H9 (cell line): ENCODE results near the gene EPHA8. TPM values are rescaled to one million over a fixed set of nuclear protein-coding genes. Genes with fewer than 3 reads are reported as not detected.

Experiments
- DNase-seq: peaks from one replicate; pipeline ENCODE4 v3.0.0-alpha.2; 2017
- H2AFZ ChIP-seq: one replicate; pipeline ENCODE4 v1.6.1; 2013; ENCODE audit warnings: mild to moderate bottlenecking, low read length, control low read depth, moderate library complexity
- H2AK5ac ChIP-seq: 2 replicates; pipeline ENCODE4 v1.6.1; 2013; ENCODE audit warnings: low read length, control low read depth, mixed read lengths; ENCODE audit not compliant: insufficient read length
- H2BK120ac ChIP-seq: one replicate; pipeline ENCODE4 v1.6.1; 2013; ENCODE audit warnings: low read depth, mild to moderate bottlenecking, low read length, control low read depth, inconsistent platforms; ENCODE audit not compliant: poor library complexity, severe bottlenecking
- H2BK12ac ChIP-seq: 2 replicates; pipeline ENCODE4 v1.6.1; 2013; ENCODE audit warnings: low read length, control low read depth, mixed read lengths, low read depth; ENCODE audit not compliant: insufficient read length
- H2BK15ac ChIP-seq: 2 replicates; pipeline ENCODE4 v1.6.1; 2013; ENCODE audit warnings: low read depth, low read length, control low read depth
- H2BK20ac ChIP-seq: one replicate; pipeline ENCODE4 v1.6.1; 2013; ENCODE audit warnings: low read depth, mild to moderate bottlenecking, low read length, control low read depth, inconsistent platforms; ENCODE audit not compliant: poor library complexity, severe bottlenecking
- H2BK5ac ChIP-seq: 2 replicates; pipeline ENCODE4 v1.6.1; 2013; ENCODE audit warnings: low read length, control low read depth, mixed read lengths; ENCODE audit not compliant: insufficient read length
- H3K14ac ChIP-seq: 2 replicates; pipeline ENCODE4 v1.6.1; 2013; ENCODE audit warnings: low read length, control low read depth; ENCODE audit not compliant: insufficient read depth
- H3K18ac ChIP-seq: 2 replicates; pipeline ENCODE4 v1.6.1; 2013; ENCODE audit warnings: low read depth, mild to moderate bottlenecking, mixed read lengths, low read length, control low read depth; ENCODE audit not compliant: insufficient read length
- H3K23ac ChIP-seq: 2 replicates; pipeline ENCODE4 v1.6.1; 2013; ENCODE audit warnings: low read length, control low read depth, mixed read lengths, low read depth; ENCODE audit not compliant: insufficient read length
- H3K23me2 ChIP-seq: 2 replicates; pipeline ENCODE4 v1.6.1; 2013; ENCODE audit warnings: low read depth, mild to moderate bottlenecking, mixed read lengths, low read length, control low read depth; ENCODE audit not compliant: insufficient read length, poor library complexity, severe bottlenecking
- H3K27ac ChIP-seq: 2 replicates; pipeline ENCODE4 v1.5.1; 2013; ENCODE audit warnings: low read length, control low read depth, mixed read lengths, low read depth; ENCODE audit not compliant: insufficient read length
- H3K27me3 ChIP-seq: 2 replicates; pipeline ENCODE4 v1.6.1; 2013; ENCODE audit warnings: low read length, control low read depth, inconsistent platforms; ENCODE audit not compliant: insufficient read depth
- H3K4ac ChIP-seq: 2 replicates; pipeline ENCODE4 v1.6.1; 2013; ENCODE audit warnings: low read depth, mild to moderate bottlenecking, control low read depth, inconsistent platforms, low read length, moderate library complexity
- H3K4me1 ChIP-seq: 2 replicates; pipeline ENCODE4 v1.6.1; 2013; ENCODE audit warnings: low read length, control low read depth, inconsistent platforms; ENCODE audit not compliant: insufficient read depth
- H3K4me2 ChIP-seq: 2 replicates; pipeline ENCODE4 v1.6.1; 2013; ENCODE audit warnings: low read length, control low read depth, mixed read lengths; ENCODE audit not compliant: insufficient read length, insufficient read depth
- H3K56ac ChIP-seq: 2 replicates; pipeline ENCODE4 v1.6.1; 2013; ENCODE audit warnings: low read depth, mild to moderate bottlenecking, mixed read lengths, low read length, control low read depth; ENCODE audit not compliant: insufficient read length
- H3K79me1 ChIP-seq: 2 replicates; pipeline ENCODE4 v1.6.1; 2013; ENCODE audit warnings: low read depth, mild to moderate bottlenecking, moderate library complexity, low read length, control low read depth, inconsistent platforms; ENCODE audit not compliant: insufficient read depth, poor library complexity, severe bottlenecking
- H3K79me2 ChIP-seq: 2 replicates; pipeline ENCODE4 v1.6.1; 2013; ENCODE audit warnings: low read length, control low read depth, inconsistent platforms; ENCODE audit not compliant: insufficient read depth
- H3K9ac ChIP-seq: 2 replicates; pipeline ENCODE4 v1.6.1; 2013; ENCODE audit warnings: low read length, control low read depth, mixed read lengths; ENCODE audit not compliant: insufficient read length; ENCODE audit errors: extremely low read depth
- H3K9me3 ChIP-seq: one replicate; pipeline ENCODE4 v1.6.1; 2013; ENCODE audit warnings: low read depth, low read length, inconsistent platforms; ENCODE audit not compliant: control insufficient read depth
- H3T11ph ChIP-seq: one replicate; pipeline ENCODE4 v1.6.1; 2013; ENCODE audit warnings: mild to moderate bottlenecking, low read length, control low read depth, inconsistent platforms
- H4K20me1 ChIP-seq: one replicate; pipeline ENCODE4 v1.6.1; 2013; ENCODE audit not compliant: control insufficient read depth, insufficient read length, insufficient read depth
- H4K5ac ChIP-seq: 2 replicates; pipeline ENCODE4 v1.6.1; 2013; ENCODE audit warnings: low read depth, mild to moderate bottlenecking, mixed read lengths, low read length, control low read depth; ENCODE audit not compliant: insufficient read length
- H4K8ac ChIP-seq: replicated peaks from 2 replicates; pipeline ENCODE4 v1.6.1; 2013; ENCODE audit warnings: low read length, control low read depth, mixed read lengths, low read depth; ENCODE audit not compliant: insufficient read length
- H4K91ac ChIP-seq: 2 replicates; pipeline ENCODE4 v1.6.1; 2013; ENCODE audit warnings: low read depth, mild to moderate bottlenecking, moderate library complexity, mixed read lengths, low read length, control low read depth; ENCODE audit not compliant: insufficient read length
- H3K27ac Mint-ChIP-seq, 3 experiments: 2 replicates in 2 of 3; 3 replicates in 1 of 3; pipeline ENCODE4 v1.8.0; 2020 to 2021; ENCODE audit warnings: mixed read lengths in 3 of 3, mild to moderate bottlenecking in 1 of 3, moderate library complexity in 1 of 3
- H3K27me3 Mint-ChIP-seq: 2 replicates; pipeline ENCODE4 v1.8.0; 2021; ENCODE audit warnings: low read depth, mild to moderate bottlenecking, moderate library complexity, mixed read lengths
- H3K36me3 Mint-ChIP-seq, 3 experiments: 2 replicates in 2 of 3; 3 replicates in 1 of 3; pipeline ENCODE4 v1.8.0; 2020 to 2021; ENCODE audit warnings: low read depth in 3 of 3, mixed read lengths in 3 of 3; ENCODE audit not compliant: insufficient read depth in 1 of 3
- H3K4me1 Mint-ChIP-seq, 2 experiments: 2 replicates each; pipeline ENCODE4 v1.8.0; 2020; ENCODE audit warnings: mixed read lengths in 2 of 2
- H3K4me3 Mint-ChIP-seq, 2 experiments: 2 replicates in 1 of 2; 3 replicates in 1 of 2; pipeline ENCODE4 v1.8.0; 2020 to 2021; ENCODE audit warnings: mild to moderate bottlenecking in 2 of 2, mixed read lengths in 2 of 2, moderate library complexity in 1 of 2
- H3K9me3 Mint-ChIP-seq, 2 experiments: 2 replicates in 1 of 2; 3 replicates in 1 of 2; pipeline ENCODE4 v1.8.0; 2020; ENCODE audit warnings: mild to moderate bottlenecking in 2 of 2, mixed read lengths in 2 of 2, moderate library complexity in 1 of 2
- CTCF ChIP-seq: fragments of 200-600 bp; sonication (generic); conservative IDR thresholded peaks from 3 replicates; pipeline ENCODE4 v1.8.0; 2021; ENCODE audit warnings: antibody characterized with exemption, mild to moderate bottlenecking
- WGBS: extraction: QIAGEN DNeasy Blood & Tissue Kit; methylation state at CpG from one replicate; pipeline ENCODE4 v1.1.7; 2013; ENCODE audit warnings: missing lambda C conversion rate, low lambda C conversion rate, mixed read lengths; ENCODE audit not compliant: insufficient read length; ENCODE audit errors: extremely low coverage; 5-methylcytosine and 5-hydroxymethylcytosine counted together
- total RNA-seq: library from RNA; stranded (reverse); gene quantifications from 2 replicates; pipeline ENCODE4 v1.2.1, GENCODE V29; 2021

Gene EPHA8
- total RNA-seq, 1 experiment from 2014 or later: 3.4 TPM

- Histone ChIP-seq H3K23ac (no peak overlapping the region), H3K27me3 (no peaks in the 10 kb centered on the region), H3K14ac (no peak overlapping the region), H2BK120ac (no peak overlapping the region), H3K27ac (no peak overlapping the region), H3K18ac (no peak overlapping the region), H2BK20ac (no peak overlapping the region), H3K56ac (no peak overlapping the region), H2BK15ac (no peak overlapping the region), H2AK5ac (no peak overlapping the region), H2BK12ac (no peak overlapping the region), H4K20me1 (no peaks in the 10 kb centered on the region), H4K91ac (no peak overlapping the region), H4K8ac (no peak overlapping the region), H2BK5ac (no peak overlapping the region), H4K5ac (no peak overlapping the region), H3K4ac (no peak overlapping the region), H3K4me1 (peaks cover 5% of the 10 kb centered on the region), H3T11ph (no peak overlapping the region), H3K9ac (no peak overlapping the region), H3K79me1 (no peaks in the 10 kb centered on the region), H3K23me2 (no peaks in the 10 kb centered on the region), H3K79me2 (no peaks in the 10 kb centered on the region), H2AFZ (no peak overlapping the region), H3K4me2 (no peak overlapping the region), H3K9me3 (no peaks in the 10 kb centered on the region)
- no CpG with 5 or more reads among the region's 20 CpGs for WGBS
- Mint-ChIP-seq H3K4me3 (0 out of 5 replicates have a peak overlapping the region, but pooled peaks of 1 of the 2 experiments have one; percentile 50), H3K27me3 (peaks cover 11% of the 10 kb centered on the region), H3K27ac (no peak overlapping the region), H3K4me1 (peaks cover 54 to 62% of the 10 kb centered on the region in 2 experiments), H3K36me3 (no peaks in the 10 kb centered on the region), H3K9me3 (peaks cover 0 to 6% of the 10 kb centered on the region in 2 experiments; a peak in 1 of 5 replicates)
- no peak for DNase-seq
- no peak for TF ChIP-seq CTCF
Observed at GRCh38 chr1:22626237-22627157, 63.2 kb downstream of the EPHA8 start.
